Measurements from ENCODE around the gene MAGEA3. TPM values are rescaled to one million over a fixed set of nuclear protein-coding genes. Genes with fewer than 3 reads are reported as not detected.
"Not testable (repeated sequence)": the region's sequence is repeated elsewhere in the genome, so short reads cannot be mapped to it uniquely, and the experiment has no call there.

The MAGEA3 gene
- total RNA-seq, 2 donors from 2014 or later = 10.1 TPM; not detected in 1

- H3K36me3 ChIP-seq = no peaks in the 10 kb centered on the region
- H3K27me3 ChIP-seq (replicated peaks; ENCODE audit: insufficient read depth) = no peaks in the 10 kb centered on the region
- H3K4me1 ChIP-seq (replicated peaks) = no peaks in the 10 kb centered on the region
- H3K9me3 ChIP-seq = no peaks in the 10 kb centered on the region
- WGBS = 40% methylated on average over 2 of the region's 2 CpGs
- TF ChIP-seq POLR2A (IDR thresholded peaks at IDR 0.05) (no peak), POLR2AphosphoS5 (IDR thresholded peaks at IDR 0.05) (no peak)
- TF ChIP-seq, protein P1, sequence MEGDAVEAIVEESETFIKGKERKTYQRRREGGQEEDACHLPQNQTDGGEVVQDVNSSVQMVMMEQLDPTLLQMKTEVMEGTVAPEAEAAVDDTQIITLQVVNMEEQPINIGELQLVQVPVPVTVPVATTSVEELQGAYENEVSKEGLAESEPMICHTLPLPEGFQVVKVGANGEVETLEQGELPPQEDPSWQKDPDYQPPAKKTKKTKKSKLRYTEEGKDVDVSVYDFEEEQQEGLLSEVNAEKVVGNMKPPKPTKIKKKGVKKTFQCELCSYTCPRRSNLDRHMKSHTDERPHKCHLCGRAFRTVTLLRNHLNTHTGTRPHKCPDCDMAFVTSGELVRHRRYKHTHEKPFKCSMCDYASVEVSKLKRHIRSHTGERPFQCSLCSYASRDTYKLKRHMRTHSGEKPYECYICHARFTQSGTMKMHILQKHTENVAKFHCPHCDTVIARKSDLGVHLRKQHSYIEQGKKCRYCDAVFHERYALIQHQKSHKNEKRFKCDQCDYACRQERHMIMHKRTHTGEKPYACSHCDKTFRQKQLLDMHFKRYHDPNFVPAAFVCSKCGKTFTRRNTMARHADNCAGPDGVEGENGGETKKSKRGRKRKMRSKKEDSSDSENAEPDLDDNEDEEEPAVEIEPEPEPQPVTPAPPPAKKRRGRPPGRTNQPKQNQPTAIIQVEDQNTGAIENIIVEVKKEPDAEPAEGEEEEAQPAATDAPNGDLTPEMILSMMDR (IDR thresholded peaks at IDR 0.05) = no peak
- H3K27ac ChIP-seq = no peak overlapping the region
- intact Hi-C loops (cut with DNase I) = no loop called here
- no peak overlapping the region for H3K4me3 ChIP-seq
- DNase-seq (ENCODE audit: low spot score) = no peak
These were observed 40.3 kb upstream of the MAGEA3 start for GRCh38 chrX:152658302-152658701.

GRCh38 chrX:152663086-152663485, 35.5 kb upstream of the MAGEA3 start:
- Histone ChIP-seq H3K4me1 (replicated peaks) (no peaks in the 10 kb centered on the region), H3K4me3 (no peak overlapping the region), H3K27me3 (replicated peaks; ENCODE audit: insufficient read depth) (no peaks in the 10 kb centered on the region), H3K27ac (no peak overlapping the region), H3K9me3 (no peaks in the 10 kb centered on the region), H3K36me3 (no peaks in the 10 kb centered on the region)
- intact Hi-C loops (cut with DNase I) = no loop called here
- TF ChIP-seq POLR2A (IDR thresholded peaks at IDR 0.05) (no peak), POLR2AphosphoS5 (IDR thresholded peaks at IDR 0.05) (no peak)
- TF ChIP-seq, protein P1 (IDR thresholded peaks at IDR 0.05) = no peak
- 48% methylated on average over 3 of the region's 4 CpGs for WGBS
- no peak for DNase-seq (ENCODE audit: low spot score)

DNA sequence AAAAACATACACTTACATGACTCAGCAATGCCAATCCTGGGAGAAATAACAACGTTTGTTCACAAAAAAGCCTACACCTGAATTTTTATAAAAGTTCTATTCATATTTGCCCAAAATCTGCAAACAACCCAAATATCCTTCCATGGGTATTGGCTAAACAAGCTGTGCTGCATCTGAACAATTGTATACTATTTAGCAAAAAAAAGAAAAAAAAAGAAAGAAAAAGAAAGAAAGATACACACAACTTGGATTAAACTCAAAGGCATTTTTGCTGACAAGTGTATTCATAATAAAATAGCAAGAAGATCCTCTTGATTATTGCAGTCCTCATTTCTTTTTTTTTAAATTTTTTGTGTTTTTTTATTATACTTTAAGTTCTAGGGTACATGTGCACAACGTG, 24.5 kb upstream of the MAGEA3 start:
- H3K27me3 ChIP-seq (replicated peaks; ENCODE audit: insufficient read depth) = no peaks in the 10 kb centered on the region
- H3K9me3 ChIP-seq = no peaks in the 10 kb centered on the region
- 82% methylated on average over 2 of the region's 2 CpGs for whole genome bisulfite sequencing
- TF ChIP-seq, protein P1 (IDR thresholded peaks at IDR 0.05) = no peak
- no peak for TF ChIP-seq POLR2A (IDR thresholded peaks at IDR 0.05)
- TF ChIP-seq POLR2AphosphoS5 (IDR thresholded peaks at IDR 0.05) = no peak
- intact Hi-C loops (cut with DNase I) = no loop called here
- no peak overlapping the region for H3K4me3 ChIP-seq
- DNase-seq (ENCODE audit: low spot score) = no peak
- H3K36me3 ChIP-seq = no peaks in the 10 kb centered on the region
- no peak overlapping the region for H3K27ac ChIP-seq
- H3K4me1 ChIP-seq (replicated peaks) = no peaks in the 10 kb centered on the region

DNA sequence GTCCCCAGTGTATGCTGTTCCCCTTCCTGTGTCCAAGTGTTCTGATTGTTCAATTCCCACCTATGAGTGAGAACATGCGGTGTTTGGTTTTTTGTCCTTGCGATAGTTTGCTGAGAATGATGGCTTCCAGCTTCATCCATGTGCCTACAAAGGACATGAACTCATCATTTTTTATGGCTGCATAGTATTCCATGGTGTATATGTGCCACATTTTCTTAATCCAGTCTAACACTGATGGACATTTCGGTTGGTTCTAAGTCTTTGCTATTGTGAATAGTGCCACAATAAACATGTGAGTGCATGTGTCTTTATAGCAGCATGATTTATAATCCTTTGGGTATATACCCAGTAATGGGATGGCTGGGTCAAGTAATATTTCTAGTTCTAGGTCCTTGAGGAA, 23.9 kb upstream of the MAGEA3 start:
- H3K27me3 ChIP-seq (replicated peaks; ENCODE audit: insufficient read depth); H3K4me3 ChIP-seq; H3K36me3 ChIP-seq; H3K27ac ChIP-seq; H3K4me1 ChIP-seq (replicated peaks); DNase-seq (ENCODE audit: low spot score); H3K9me3 ChIP-seq; intact Hi-C loops (cut with DNase I): not testable (repeated sequence)
- WGBS = 92% methylated on average over 3 of the region's 3 CpGs

DNA sequence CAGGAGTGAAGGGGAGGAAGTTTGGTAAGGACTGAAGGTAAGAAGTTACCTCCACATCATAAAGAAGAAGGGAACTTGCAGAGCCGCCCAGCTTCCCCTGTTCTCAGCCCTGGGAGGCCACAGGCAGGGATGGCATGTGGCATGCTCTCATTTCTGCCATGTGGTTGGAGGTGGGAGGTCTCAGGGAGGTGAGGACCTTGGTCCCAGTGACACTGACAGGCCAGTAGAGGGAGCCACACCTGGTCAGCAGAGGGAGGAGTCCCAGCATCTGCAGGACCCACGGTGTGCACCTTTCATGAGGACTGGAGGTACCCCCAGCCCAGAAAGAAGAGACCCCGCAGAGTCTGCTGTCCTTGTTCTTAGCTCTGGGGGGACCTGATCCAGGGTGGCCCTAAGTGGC, 17.6 kb upstream of the MAGEA3 start:
- H3K4me3 ChIP-seq; H3K27ac ChIP-seq; H3K9me3 ChIP-seq; DNase-seq (ENCODE audit: low spot score); H3K36me3 ChIP-seq; H3K4me1 ChIP-seq (replicated peaks); H3K27me3 ChIP-seq (replicated peaks; ENCODE audit: insufficient read depth); intact Hi-C loops (cut with DNase I): not testable (repeated sequence)
- WGBS = no CpG with 5 or more reads among the region's 3 CpGs

DNA sequence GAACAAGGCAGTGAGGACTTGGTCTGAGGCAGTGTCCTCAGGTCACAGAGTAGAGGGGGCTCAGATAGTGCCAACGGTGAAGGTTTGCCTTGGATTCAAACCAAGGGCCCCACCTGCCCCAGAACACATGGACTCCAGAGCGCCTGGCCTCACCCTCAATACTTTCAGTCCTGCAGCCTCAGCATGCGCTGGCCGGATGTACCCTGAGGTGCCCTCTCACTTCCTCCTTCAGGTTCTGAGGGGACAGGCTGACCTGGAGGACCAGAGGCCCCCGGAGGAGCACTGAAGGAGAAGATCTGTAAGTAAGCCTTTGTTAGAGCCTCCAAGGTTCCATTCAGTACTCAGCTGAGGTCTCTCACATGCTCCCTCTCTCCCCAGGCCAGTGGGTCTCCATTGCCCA, 1.8 kb downstream of the MAGEA3 start:
- 87% methylated on average over 3 of the region's 5 CpGs for WGBS
- H3K4me1 ChIP-seq (replicated peaks); DNase-seq (ENCODE audit: low spot score); H3K36me3 ChIP-seq; H3K4me3 ChIP-seq; H3K27me3 ChIP-seq (replicated peaks; ENCODE audit: insufficient read depth); H3K9me3 ChIP-seq; H3K27ac ChIP-seq; intact Hi-C loops (cut with DNase I): not testable (repeated sequence)

DNA sequence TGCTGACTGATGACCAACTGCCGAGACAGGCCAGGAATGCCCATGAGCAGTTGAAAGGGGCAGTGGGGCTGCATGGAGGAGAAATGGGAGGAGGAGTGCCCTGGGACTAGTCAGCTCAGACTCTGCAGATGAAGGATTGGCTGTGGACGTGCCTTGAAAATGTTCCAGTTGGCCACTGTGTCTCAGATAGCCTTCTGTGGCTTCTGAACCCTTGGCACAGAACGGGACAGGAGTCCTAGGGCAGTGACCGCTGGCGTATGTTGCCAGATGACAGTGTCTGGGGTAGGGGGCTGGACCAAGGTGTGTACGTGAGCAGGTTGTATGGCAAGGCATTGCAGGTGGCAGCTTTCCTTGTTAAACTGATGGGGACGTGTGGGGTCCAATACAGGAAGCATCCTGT, 7.9 kb downstream of the MAGEA3 start:
- H3K27me3 ChIP-seq (replicated peaks; ENCODE audit: insufficient read depth); H3K36me3 ChIP-seq; intact Hi-C loops (cut with DNase I); DNase-seq (ENCODE audit: low spot score); H3K27ac ChIP-seq; H3K9me3 ChIP-seq; H3K4me3 ChIP-seq; H3K4me1 ChIP-seq (replicated peaks): not testable (repeated sequence)
- 92% methylated on average over 3 of the region's 7 CpGs for WGBS

DNA sequence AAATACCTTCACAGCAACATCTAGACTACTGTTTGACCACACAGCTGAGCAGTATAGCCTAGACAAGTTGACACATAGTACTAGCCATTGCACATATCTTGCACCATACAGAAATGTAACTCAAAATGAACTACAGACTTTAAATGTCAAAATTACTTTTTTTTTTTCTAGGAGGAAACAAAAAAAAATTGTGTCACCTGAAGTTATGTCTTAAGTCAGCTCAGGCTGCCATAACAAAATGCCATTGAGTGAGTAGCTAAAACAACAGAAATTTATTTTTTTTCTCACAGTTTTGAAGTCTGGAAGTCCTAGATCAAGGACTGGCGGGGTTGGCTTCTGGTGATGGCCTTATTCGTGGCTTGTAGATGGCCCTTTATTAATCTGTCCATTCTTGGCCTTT, 10.6 kb downstream of the MAGEA3 start, which contains the start of gene CSAG2:
Gene CSAG2, minus strand, starts transcription at position 101 of the 400 bp plus-strand sequence. CDS start 161 bp downstream, outside the sequence.
- intact Hi-C loops (cut with DNase I); H3K27me3 ChIP-seq (replicated peaks; ENCODE audit: insufficient read depth); H3K4me3 ChIP-seq; H3K9me3 ChIP-seq; H3K27ac ChIP-seq; H3K36me3 ChIP-seq; H3K4me1 ChIP-seq (replicated peaks); DNase-seq (ENCODE audit: low spot score): not testable (repeated sequence)
- WGBS = no CpG with 5 or more reads among the region's 2 CpGs

GRCh38 chrX:152713195-152713594, 14.6 kb downstream of the MAGEA3 start:
- H3K4me3 ChIP-seq; DNase-seq (ENCODE audit: low spot score); H3K4me1 ChIP-seq (replicated peaks); H3K36me3 ChIP-seq; H3K27ac ChIP-seq; H3K27me3 ChIP-seq (replicated peaks; ENCODE audit: insufficient read depth); H3K9me3 ChIP-seq; intact Hi-C loops (cut with DNase I): not testable (repeated sequence)
- no CpG with 5 or more reads among the region's 5 CpGs for WGBS

Measured in prostate gland (tissue), 2 donors.